Daoy (cell line): ENCODE results near the gene HAVCR2. TPM values are rescaled to one million over a fixed set of nuclear protein-coding genes. Genes with fewer than 3 reads are reported as not detected.
"Not testable (repeated sequence)": the region's sequence is repeated elsewhere in the genome, so short reads cannot be mapped to it uniquely, and the experiment has no call there.

Experiments used
- DNase-seq: peaks from one replicate; pipeline ENCODE4 v3.0.0-alpha.2; 2015; ENCODE audit warnings: low read depth
- total RNA-seq: library from RNA; depleted of rRNA; stranded (reverse); fragments of >200 nt; shearing (Covaris generic); gene quantifications from 2 replicates; pipeline ENCODE4 v1.2.3, GENCODE V29; 2014

The HAVCR2 gene
- total RNA-seq, 1 experiment from 2014 or later, result 0.97 TPM

- no peak for DNase-seq
These were observed 20.4 kb downstream of the HAVCR2 start for GRCh38 chr5:157088342-157088990.

DNA sequence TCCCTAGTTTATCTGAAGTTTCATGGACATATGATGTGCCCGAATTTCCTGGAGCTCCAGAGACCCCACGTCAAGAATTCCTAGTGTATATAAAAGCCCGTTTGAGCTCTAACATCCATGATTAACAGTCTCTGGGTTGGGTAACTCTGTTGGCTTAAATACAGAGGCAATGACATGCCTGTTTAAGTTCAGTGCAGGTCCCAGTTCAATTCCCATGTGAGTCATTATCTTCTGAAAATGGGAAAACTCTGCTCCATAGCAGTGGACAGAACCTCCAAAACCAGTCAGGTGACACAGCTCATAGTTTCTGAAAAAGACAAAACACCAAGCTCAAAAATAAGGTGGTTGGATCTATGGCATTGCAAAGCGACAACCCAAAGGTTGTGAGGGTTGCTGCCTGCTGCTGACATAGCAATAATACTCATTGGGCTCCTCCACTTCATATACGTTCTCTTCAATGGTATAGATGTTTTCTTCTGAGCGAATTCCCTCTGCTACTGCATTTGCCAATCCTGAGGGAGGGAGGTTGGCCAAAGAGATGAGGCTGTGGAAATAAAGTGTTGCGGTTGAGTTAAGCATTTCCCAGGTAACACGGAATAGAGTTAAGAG, 22.0 kb downstream of the HAVCR2 start:
- no peak for DNase-seq

DNA sequence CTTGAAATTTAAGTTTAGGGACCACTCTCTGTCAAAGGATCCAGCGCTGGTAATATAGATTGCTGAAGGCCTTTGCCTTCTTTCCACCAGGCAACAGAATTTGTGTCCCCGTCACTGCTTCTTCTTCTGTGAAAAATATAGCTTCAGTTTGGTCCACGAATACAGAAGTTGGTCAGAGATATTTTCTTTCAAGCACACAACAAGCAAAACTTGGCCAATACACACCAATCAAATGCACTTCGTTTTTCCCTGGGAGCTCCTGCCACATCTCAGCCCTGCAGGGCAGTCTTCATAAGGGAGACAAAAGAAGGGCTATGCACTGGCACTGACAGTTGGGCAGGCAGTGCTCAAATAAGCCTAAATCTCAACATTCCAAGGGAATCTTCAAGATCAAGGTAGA, 22.9 kb downstream of the HAVCR2 start:
- DNase-seq, result no peak

DNA sequence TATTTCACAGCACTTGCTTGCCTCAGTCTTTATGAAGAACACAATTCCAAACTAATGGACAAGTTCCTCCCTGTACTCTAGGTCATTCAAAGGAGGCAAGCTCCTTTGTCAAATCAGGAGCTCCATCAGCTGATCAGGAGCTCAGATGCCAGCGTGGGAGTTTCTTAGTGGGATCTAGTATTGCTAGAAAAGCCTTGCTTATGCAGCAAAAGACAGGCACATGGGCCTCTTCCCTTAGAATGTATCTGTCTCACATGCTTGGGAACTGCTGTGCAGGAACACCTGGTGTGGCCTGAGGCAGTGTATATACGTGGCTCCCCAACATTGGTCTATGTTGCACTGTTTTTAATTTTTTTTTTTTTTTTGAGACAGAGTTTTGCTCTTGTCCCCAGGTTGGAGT, 28.6 kb downstream of the HAVCR2 start:
- DNase-seq, result no peak

DNA sequence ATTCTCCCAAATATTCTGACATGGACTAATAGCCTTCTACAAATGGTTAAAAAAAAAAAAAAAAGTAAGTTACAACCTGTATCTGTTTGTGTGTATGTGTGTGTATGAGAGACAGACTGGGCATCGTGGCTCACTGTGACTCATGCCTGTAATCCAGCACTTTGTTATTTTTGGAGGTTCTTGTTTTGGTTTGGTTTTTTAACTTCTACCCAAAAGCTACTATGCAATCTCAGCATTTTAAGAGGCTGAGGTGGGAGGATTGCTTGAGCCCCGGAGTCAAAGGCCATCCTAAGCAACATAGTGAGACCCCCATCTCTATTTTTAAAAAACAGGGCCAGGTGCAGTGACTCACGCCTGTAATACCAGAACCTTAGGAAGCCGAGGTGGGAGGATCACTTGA, 32.3 kb downstream of the HAVCR2 start:
- DNase-seq, result peak; percentile 77

DNA sequence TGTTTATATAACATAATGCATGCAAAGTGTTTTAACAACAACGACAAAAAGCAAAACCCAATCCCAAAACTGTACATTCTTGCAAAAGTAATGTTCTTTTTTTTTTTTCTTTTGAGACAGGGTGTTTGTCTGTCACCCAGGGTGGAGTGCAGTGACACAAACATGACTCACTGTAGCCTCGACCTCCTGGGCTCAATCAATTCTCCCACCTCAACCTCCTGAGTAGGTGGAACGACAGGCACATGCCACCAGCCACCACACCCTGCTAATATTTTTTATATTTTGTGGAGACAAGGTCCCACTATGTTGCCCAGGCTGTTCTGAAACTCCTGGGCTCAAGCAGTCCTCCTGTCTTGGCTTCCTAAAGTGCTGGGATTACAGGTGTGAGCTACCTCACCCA, 36.3 kb downstream of the HAVCR2 start:
- peak; percentile 46 for DNase-seq

DNA sequence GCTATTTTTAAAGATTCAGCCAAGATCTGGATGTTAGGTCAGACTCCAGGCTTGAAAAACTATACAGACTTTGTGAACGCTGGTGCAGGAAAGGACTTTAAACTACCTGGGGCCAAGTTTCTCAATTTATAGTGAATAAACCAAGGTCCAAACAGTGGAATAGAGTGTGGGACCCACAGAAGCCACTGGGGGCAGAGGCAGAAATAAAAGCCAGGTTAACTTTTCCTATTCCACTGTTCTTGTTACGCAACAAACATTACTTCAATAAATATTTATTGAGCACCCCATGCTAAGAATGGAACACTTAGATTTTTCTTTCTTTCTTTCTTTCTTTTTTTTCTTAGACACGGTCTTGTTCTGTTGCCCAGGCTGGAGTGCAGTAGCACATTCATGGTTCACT, 38.9 kb downstream of the HAVCR2 start:
- no peak for DNase-seq

GRCh38 chr5:157068785-157069184, 40.1 kb downstream of the HAVCR2 start:
- DNase-seq, result no peak

- DNase-seq, result no peak
These were observed 40.5 kb downstream of the HAVCR2 start for GRCh38 chr5:157068339-157068738.

GRCh38 chr5:157067005-157067404, 41.8 kb downstream of the HAVCR2 start:
- no peak for DNase-seq

DNA sequence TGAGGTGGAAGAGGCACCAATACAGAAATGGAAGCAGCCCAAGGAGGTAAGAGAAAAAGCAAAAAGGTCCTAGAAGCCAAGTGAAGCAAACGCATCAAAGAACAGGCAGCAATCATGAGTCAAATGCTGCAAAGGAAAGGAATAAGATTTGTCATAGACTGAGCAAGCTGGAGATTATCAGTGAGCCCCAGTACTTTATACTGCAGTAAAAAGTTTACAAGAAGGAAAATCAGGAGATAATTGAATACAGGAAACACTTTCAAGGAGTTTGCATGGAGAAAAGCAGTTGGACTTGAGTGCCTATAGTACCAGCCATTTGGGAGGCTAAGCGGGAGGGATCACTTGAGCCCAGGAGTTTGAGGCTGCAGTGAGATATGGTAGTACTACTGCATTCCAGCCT, 42.8 kb downstream of the HAVCR2 start:
- no peak for DNase-seq

DNA sequence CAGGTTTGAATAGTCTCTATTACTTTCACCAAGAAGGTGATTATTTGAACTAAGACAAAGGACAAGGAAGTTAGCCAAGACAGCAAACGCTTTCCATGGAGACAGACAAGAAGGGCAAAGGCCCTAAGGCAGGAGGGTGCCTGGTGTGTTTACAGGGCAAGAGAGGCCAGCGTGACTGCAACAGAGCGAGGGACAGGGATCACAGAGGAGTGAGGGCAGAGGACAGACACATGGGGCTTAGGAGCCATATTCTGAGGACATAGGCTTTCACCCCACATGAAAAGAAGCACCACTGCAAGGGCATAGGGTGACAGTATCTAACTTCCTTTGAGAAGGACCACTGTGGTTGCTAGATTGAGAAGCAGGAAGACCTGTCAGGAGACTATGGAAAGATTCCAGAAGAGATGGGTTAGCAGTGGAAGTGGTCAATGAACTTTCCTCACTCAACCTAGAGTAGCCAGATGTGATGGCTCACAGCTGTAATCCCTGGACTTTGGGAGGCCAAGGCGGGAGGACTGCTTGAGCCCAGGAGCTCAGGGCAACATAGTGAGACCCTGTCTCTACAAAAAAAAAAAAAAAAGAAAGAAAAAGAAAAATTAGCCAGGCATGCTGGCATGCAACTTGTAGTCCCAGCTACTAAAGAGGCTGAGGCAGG, 44.9 kb downstream of the HAVCR2 start:
- DNase-seq, result no peak

DNA sequence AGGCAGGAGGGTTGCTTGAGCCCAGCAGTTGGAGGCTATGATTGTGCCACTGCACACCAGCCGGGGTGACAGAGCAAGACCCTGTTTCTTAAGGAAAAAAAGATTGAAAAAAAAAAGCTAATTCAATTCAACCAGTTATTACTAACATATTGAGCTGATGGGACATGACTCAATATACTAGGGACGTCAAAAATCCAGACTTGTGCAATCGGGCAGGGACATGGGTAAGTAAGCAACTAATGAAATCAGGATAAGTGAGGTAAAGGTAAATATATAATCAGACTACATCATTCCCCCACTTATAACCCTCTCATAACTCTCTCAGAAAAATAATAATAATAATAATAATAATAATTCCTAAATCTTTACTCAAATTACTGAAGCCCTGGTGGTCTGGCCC, 49.0 kb downstream of the HAVCR2 start:
- DNase-seq, result no peak

GRCh38 chr5:157059093-157059539, 49.7 kb downstream of the HAVCR2 start, which contains the start of gene HAVCR1:
TSS of gene HAVCR1 (minus strand) at chr5:157059116. CDS start at chr5:157057943, 1,173 bp downstream.
- DNase-seq, result no peak

DNA sequence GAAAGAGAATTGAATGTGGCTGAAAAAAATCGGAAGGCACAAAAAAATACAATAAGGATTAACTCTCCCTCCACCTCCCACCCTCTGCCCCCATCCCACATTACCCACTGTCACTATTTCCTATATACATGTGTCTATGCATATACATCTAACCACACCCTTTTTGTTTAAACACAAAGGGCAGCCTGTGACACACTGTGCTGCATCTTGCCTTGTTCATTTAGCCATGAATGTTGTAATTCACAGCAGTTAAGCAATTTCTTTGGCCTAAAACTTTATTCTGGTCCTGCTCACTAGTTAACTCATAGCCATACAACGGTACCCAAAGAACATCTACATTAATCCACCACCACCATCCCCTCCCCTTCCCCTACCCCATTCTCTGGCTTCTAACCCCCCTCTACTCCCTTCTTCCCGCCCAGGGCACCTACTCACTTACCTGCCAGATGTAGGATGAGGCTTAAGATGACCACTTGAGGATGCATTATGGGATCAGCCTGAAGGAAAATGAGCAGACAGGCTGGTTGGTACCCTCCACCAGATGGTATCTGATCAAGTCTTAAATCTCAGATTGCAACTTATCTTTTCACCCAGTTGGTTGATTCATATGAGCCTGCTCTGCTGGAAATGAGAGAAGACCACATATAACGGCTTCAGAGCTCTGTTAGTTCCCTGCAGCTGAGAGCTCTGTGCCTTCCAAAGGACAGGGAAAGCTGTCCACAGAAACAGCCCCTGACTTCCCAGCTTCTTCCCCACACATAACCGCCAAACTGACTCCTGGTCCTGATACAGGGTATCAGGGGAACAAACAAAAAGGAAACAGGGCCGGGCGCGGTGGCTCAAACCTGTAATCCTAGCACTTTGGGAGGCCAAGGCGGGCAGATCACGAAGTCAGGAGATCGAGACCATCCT, 51.1 kb downstream of the HAVCR2 start:
- DNase-seq, result no peak

DNA sequence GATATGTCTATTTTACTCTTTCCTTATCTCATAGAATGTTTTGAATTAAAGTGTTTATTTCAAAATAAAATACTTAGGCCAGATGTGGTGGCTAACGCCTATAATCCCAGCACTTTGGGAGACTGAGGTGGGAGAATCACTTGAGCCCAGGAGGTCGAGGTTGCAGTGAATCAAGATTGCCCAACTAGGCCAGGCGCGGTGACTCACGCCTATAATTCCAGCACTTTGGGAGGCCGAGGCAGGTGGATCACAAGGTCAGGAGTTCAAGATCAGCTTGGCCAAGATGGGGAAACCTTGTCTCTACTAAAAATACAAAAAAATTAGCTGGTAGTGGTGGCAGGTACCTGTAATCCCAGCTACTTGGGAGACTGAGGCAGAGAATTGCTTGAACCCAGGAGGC, 52.0 kb downstream of the HAVCR2 start:
- DNase-seq, result not testable (repeated sequence)

DNA sequence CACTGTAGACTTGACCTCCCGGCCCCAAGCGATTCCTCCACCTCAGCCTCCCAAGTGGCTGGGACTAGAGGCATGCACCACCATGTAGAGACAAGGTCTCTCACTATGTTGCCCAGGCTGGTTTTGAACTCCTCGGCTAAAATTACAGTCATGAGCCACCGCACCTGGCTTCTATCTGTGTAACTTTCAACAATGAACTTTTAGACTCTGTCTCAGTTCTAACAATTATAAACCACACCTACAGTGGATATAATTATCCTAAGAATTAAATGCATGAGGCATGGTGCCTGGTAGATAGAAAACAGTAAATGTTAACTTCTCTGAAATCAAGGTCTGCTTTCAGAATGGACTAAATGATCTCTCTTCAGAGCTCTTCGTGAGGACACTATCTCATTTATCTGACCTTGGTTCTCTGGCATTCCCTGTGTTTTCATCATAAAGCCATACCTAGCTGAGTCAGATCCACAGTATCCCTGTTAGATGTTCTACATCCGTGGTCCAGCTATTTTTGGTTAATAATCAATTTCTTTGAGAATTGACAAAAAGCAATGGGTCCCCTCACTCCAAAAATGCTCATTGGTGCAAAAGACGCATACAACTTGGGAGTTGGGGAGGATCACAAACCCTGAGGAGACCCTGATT, 57.1 kb downstream of the HAVCR2 start:
- DNase-seq, result no peak

DNA sequence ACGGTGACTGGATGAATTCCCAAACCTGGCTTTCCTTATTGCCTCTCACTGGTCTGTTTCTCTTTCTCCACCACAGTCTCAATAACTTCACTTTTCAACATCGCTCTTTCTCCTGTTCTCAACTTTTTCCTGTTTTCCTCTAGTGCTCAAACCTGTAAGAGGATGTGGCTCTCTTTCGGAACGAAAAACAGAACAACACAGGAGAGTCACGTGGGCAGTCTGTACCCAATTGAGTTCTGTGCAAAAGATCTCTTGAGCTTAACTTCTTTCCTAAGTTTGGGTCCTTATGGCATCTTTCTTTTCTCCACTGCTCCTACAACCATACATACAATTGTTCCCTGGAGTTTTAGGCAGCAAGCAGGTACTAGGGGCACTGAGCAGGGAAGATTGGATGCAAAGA, 58.8 kb downstream of the HAVCR2 start:
- DNase-seq, result no peak

- DNase-seq, result peak; percentile 42
These were observed 59.2 kb downstream of the HAVCR2 start for GRCh38 chr5:157049605-157050004.

GRCh38 chr5:157047898-157048297, 60.9 kb downstream of the HAVCR2 start:
- no peak for DNase-seq

DNA sequence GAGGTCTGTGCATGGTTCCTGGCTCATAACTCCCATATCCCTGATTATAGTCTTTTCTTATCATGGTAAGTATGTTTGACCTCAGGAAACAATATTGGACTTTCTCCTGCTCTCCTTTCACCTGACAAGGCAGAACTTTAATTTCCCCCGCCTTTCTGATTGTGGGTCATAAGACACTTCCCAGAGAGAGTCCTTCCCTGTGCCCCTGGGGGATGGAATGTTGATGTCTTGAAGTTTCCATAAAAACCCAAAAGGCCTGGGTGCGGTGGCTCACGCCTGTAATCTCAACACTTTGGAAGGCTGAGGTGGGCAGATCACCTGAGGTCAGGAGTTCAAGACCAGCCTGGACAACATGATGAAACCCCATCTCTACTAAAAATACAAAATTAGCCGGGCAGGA, 61.8 kb downstream of the HAVCR2 start:
- DNase-seq, result not testable (repeated sequence)

DNA sequence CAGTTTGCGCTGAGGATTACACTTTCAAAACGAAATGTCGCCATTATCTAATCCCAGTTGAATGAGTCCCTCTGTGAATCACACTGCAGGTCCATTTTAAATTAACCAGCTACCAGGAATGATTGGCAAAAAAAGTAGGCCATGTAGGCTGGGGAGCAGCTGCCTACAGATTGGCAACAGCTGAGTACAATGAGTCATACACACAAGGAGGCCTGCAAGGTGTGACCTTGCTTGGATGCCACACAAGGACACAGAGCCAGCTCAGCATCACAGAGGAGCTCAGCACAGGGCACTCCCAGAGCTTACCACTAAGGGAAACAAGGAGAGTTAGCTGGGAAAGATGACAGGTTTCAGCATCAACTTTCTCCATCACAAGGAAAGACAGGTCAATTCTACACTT, 62.8 kb downstream of the HAVCR2 start:
- DNase-seq, result peak; percentile 43
